ENCODE measurements around the gene RNF144B. TPM values are rescaled to one million over a fixed set of nuclear protein-coding genes. Genes with fewer than 3 reads are reported as not detected.
"Not testable (repeated sequence)": the region's sequence is repeated elsewhere in the genome, so short reads cannot be mapped to it uniquely, and the experiment has no call there.

RNF144B gene
- total RNA-seq, 2 experiments from 2014 or later: 2.1 to 2.3 TPM

DNA sequence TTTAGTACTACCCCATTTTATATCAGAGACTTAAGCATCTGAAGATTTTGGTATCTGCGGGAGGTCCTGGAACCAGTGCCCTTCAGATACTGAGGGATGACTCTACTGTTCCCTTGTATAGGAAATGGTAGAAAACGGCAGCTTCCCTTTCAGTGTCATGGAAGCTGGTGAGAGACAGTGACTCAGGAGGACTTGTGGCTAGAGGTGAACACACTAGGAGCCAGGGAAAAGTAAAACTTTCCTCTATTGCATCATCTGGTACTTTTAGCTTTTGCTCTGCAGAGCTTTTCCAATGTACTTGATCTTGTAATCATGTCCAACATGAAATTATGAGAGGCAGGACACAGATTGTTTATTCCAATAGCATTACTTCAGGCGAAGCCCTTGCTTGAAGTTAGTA is 45.0 kb downstream of the RNF144B start:
- Mint-ChIP-seq H3K4me1 (peaks cover 7% of the 10 kb centered on the region), H3K9me3 (no peaks in the 10 kb centered on the region), H3K27me3 (no peaks in the 10 kb centered on the region), H3K36me3 (peaks cover 5% of the 10 kb centered on the region), H3K27ac (no peak overlapping the region), H3K4me3 (no peak overlapping the region)
- DNase-seq: no peak

DNA sequence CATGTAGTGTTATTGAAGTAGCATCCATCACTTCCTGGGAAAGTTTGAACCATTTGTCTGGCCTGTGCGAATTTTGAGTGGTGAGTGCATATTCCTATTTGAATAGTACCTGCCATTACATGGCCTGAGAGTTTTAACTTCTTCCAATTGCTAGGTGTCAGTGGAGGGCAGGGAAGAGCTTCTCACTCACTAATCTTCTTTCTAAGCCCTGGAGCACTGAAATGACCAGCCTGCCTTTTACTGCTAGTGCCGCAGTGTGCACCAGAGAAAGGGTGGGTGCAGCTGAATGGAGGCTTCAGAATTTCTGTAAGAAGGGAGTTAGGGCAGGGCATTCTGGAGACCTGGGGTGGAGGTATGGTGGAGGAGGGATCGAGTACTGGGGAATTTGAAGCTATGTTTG is 45.5 kb downstream of the RNF144B start:
- no peak for DNase-seq
- Mint-ChIP-seq H3K4me1 (peaks cover 6% of the 10 kb centered on the region), H3K36me3 (peaks cover 6% of the 10 kb centered on the region), H3K27ac (peak overlapping the region; percentile 17), H3K9me3 (no peaks in the 10 kb centered on the region), H3K4me3 (no peak overlapping the region), H3K27me3 (no peaks in the 10 kb centered on the region)

DNA sequence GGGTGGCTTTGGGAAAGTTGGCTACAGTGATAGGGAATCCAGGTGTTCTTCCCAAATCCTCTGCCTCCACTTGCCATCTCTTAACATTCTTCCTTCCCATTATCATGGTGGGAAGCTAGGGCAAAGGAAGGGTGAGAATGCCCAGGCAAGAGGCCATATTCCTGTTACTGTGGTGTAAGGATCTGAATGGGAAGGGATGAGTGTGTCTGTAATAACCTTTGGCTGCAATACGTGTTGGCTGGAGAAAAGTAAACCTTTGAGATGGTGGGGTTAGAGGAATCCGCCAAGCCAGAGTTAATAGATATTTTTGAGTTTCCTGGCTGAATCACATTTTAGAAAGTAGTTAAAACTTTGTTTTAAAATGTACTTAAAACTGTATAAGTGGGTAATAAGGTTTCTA is 45.9 kb downstream of the RNF144B start:
- peaks cover 6% of the 10 kb centered on the region for H3K36me3 Mint-ChIP-seq
- H3K4me1 Mint-ChIP-seq: peaks cover 6% of the 10 kb centered on the region
- H3K9me3 Mint-ChIP-seq: no peaks in the 10 kb centered on the region
- H3K4me3 Mint-ChIP-seq: no peak overlapping the region
- no peak overlapping the region for H3K27ac Mint-ChIP-seq
- no peaks in the 10 kb centered on the region for H3K27me3 Mint-ChIP-seq
- DNase-seq: no peak

DNA sequence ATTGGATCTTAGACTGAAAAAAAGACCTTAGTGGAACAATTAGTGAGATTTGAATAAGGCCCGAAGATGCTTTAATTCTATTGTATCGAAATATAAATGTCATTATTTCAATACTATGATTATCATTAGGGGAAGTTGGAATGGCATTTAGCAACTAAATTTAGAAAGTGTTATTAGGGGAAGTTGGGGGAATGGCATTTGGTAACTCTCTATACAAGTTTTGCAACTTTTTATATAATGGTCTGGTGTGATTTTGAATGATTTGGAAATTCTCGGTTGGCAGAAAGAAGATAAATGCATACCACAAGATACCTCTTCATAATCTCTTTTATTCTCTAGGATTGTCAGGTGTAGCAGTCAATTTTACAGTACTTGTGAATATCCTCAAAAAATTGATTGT is 49.2 kb downstream of the RNF144B start:
- Mint-ChIP-seq H3K27ac (no peak overlapping the region), H3K4me3 (no peak overlapping the region), H3K4me1 (peaks cover 11% of the 10 kb centered on the region), H3K27me3 (no peaks in the 10 kb centered on the region), H3K36me3 (peaks cover 6% of the 10 kb centered on the region), H3K9me3 (no peaks in the 10 kb centered on the region)
- no peak for DNase-seq

DNA sequence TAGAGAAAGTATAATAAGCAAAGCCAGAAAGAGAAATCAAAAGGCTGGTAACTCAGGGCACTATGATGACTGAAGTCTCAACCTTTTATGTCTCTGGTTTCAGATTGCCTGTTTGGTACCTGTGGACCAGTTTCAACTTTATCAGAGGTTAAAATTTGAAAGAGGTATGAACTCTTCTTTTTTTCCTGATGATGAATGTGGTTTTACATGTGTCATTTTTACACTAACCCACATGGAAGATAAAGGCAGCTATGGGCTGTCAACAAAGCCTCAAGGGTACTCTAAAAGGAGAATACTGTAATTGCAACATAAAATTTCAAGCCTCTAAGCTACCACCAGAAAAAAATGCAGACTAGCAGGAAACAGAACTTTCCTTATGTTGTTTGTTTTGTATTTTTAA is 52.4 kb downstream of the RNF144B start:
- Mint-ChIP-seq H3K27ac (no peak overlapping the region), H3K4me3 (no peak overlapping the region), H3K27me3 (no peaks in the 10 kb centered on the region), H3K4me1 (peaks cover 5% of the 10 kb centered on the region), H3K9me3 (no peaks in the 10 kb centered on the region), H3K36me3 (peaks cover 6% of the 10 kb centered on the region)
- no peak for DNase-seq

DNA sequence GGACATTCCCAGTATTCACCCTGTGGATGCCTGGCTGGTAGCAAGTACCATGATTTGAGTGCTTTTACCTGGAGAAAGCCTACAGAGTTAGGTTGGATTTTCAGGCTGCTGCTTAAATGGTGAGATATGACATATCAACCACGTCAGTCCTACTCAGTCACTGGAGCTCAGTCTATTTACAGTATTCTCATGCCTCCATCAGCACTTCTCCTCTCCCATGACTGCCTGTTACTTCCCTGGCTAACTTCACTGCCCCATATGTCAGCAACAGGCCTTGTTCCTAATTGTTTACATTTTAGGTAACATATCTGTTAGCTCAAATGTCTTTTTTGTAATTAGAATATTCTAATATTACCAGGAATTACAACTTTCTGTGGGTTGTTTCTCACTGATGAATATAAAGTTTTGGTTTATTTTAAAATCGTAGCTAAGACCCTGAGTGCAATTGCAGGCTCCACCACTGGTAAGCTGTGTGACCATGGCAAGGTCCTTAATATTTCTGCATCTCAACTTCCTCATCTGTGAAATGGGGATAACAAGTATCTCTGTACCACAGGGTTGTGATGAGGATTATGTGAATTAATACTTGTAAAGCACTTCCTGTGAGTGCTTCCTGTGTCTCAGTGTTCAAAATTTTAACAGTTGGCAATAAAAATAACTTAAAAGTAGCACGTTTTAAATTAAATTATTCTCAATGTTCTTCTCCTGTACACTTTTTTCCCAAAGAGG is 54.3 kb downstream of the RNF144B start:
- Mint-ChIP-seq H3K27ac (no peak overlapping the region), H3K4me3 (no peak overlapping the region), H3K36me3 (peaks cover 3% of the 10 kb centered on the region), H3K27me3 (no peaks in the 10 kb centered on the region), H3K4me1 (peaks cover 5% of the 10 kb centered on the region), H3K9me3 (no peaks in the 10 kb centered on the region)
- DNase-seq: no peak

DNA sequence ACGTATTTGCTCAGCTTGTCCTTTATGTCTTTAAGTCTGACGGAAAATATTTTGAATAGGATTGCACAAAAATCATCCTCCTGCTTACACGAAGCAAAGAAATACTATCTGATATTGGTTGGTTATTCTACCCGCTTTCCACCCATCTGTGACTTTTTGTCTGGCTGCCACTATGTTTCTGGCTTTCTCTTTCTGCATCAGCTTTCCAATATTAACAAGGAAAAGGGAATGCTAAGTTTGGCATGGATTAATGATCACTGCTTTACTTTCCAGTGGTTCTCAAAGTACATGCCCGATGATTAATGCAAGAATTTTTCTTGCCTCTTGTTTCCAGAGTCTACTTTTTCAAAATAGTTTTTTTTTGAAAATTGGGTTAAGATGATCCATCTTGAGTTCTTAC is 57.0 kb downstream of the RNF144B start:
- Mint-ChIP-seq H3K4me1 (peaks cover 5% of the 10 kb centered on the region), H3K4me3 (no peak overlapping the region), H3K27me3 (no peaks in the 10 kb centered on the region), H3K9me3 (no peaks in the 10 kb centered on the region), H3K36me3 (peaks cover 1% of the 10 kb centered on the region), H3K27ac (no peak overlapping the region)
- no peak for DNase-seq

DNA sequence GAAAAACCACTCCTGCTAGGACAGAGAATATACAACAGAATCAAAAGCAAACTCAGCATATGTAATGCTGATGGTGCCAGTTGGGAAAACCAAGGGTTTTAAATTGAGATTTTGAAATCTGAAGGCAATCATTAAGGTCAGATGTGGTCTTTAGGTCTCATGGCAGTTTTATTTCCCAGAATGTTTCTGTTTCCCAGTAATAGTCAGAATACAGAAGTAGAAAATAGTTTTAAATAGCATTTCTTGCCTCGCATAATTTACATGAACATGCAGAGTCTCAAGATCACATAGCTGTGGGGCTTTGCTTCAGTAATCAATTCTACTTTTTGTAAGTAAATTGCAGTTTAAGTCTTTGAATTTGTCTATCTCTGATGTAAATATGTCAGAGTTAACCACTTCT is 58.1 kb downstream of the RNF144B start:
- no peak overlapping the region for H3K4me3 Mint-ChIP-seq
- no peaks in the 10 kb centered on the region for H3K27me3 Mint-ChIP-seq
- H3K9me3 Mint-ChIP-seq: no peaks in the 10 kb centered on the region
- H3K27ac Mint-ChIP-seq: no peak overlapping the region
- DNase-seq: no peak
- H3K36me3 Mint-ChIP-seq: peaks cover 1% of the 10 kb centered on the region
- no peaks in the 10 kb centered on the region for H3K4me1 Mint-ChIP-seq

DNA sequence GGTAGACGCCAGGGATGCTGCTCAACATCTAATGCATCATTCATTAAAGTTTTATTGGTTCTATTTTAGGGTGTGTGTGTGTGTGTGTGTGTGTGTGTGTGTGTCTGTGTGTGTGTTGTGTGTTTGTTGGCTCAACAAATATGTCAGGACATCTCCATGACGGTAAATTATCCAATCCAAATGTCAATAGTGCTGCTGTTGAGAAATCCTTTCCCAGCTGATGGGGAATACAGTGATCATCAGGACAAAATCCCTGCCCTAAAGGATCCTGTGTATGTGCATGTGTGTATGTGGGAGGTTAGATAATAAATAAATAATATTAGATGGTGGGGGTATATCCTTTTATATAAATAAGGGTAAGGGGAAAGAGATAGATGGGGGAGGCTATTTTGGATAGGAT is 59.6 kb downstream of the RNF144B start:
- H3K4me1 Mint-ChIP-seq: no peaks in the 10 kb centered on the region
- no peaks in the 10 kb centered on the region for H3K36me3 Mint-ChIP-seq
- H3K9me3 Mint-ChIP-seq: no peaks in the 10 kb centered on the region
- H3K27ac Mint-ChIP-seq: no peak overlapping the region
- no peaks in the 10 kb centered on the region for H3K27me3 Mint-ChIP-seq
- no peak for DNase-seq
- H3K4me3 Mint-ChIP-seq: no peak overlapping the region

DNA sequence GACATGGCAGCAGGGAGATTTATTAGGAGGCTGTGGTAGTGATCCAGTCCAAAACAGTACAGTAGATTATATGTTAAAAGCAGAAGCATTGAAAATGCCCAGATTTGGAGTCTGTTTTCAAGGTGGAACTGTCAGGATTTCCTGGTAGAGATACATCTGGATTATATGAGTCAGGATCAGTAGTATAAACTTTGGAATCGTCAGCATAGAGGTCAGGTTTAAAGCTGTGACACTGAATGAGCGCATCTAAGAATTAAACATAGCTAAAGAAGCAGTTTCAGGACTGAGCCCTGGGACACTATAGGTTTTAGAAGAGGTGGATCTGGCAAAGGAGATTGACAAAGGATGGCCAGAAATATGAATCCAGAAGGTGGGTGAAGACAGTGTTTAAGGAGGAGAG is 60.4 kb downstream of the RNF144B start:
- no peaks in the 10 kb centered on the region for H3K27me3 Mint-ChIP-seq

DNA sequence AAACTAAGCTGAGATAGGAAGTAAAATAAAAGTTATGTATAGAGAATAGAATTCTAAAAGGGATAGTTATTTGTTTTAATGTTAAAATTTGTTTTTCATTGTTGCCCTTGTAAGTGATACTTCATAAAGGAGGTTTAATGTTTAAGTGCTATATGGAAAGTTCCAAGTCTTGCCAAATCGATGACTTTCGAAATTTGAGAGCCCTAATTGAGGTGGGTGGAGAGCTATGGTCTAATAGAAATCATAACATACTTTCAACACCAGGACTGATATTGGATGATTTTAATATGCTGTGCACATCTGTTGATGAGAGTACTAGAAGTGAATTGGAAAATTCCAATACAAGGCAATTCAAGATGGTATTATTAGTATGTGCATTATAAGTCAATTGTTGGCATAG is 64.6 kb downstream of the RNF144B start:
- Mint-ChIP-seq H3K27ac (no peak overlapping the region), H3K36me3 (peaks cover 3% of the 10 kb centered on the region), H3K4me3 (no peak overlapping the region), H3K27me3 (no peaks in the 10 kb centered on the region), H3K4me1 (no peaks in the 10 kb centered on the region), H3K9me3 (no peaks in the 10 kb centered on the region)
- no peak for DNase-seq

More for the DNA sequence above, 60.4 kb downstream of the RNF144B start:
- no peak overlapping the region for H3K27ac Mint-ChIP-seq
- DNase-seq: no peak
- H3K9me3 Mint-ChIP-seq: no peaks in the 10 kb centered on the region
- no peaks in the 10 kb centered on the region for H3K36me3 Mint-ChIP-seq
- H3K4me1 Mint-ChIP-seq: no peaks in the 10 kb centered on the region
- no peak overlapping the region for H3K4me3 Mint-ChIP-seq

DNA sequence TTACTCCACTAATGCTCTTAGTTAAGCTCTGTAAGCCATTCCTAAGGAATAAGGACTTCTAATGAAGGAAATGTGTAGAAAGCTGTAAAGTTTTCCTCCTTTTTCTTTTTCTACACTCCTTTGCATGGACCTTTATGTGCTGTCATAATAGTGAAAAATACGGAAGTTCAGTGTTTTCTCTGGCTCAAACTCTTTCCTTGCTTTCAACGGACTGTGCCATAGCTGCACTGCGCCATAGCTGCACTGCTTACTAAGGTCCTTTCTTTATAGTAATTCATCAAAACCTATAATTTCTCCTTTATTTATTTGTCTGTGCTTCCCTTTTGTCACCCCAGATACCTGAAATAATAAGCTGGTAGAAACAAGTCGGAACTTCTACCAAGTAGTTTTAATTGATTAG is 67.3 kb downstream of the RNF144B start:
- H3K36me3 Mint-ChIP-seq: peaks cover 17% of the 10 kb centered on the region
- no peak overlapping the region for H3K27ac Mint-ChIP-seq
- H3K4me1 Mint-ChIP-seq: no peaks in the 10 kb centered on the region
- H3K9me3 Mint-ChIP-seq: no peaks in the 10 kb centered on the region
- H3K4me3 Mint-ChIP-seq: no peak overlapping the region
- H3K27me3 Mint-ChIP-seq: no peaks in the 10 kb centered on the region
- no peak for DNase-seq

DNA sequence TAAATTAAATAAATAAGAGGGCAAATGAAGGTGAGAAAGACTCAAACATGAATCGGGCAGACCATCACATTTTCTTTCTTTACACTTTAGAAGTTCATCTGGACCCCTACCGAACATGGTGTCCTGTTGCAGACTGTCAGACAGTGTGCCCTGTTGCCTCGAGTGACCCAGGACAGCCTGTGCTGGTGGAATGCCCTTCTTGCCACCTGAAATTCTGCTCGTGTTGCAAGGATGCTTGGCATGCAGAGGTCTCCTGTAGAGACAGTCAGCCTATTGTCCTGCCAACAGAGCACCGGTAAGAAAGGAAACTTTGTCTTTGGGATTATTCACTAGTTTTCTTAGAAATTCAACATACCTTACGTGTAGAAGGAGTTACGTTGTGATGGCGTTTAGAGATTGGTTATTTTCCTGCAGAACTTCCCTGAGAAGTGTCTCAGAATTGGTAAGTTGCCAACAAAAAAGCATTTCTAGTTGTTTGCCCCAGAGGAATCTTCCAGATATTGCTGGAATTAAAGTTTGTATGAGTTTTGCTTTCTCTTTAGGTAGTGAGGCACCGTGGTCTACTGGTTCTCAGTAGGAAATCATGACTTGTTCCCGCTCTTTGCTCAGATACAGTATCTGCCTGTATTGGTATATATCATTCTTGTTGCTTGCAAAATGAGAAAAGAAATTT is 70.1 kb downstream of the RNF144B start:
- H3K27ac Mint-ChIP-seq: no peak overlapping the region
- DNase-seq: no peak
- H3K9me3 Mint-ChIP-seq: no peaks in the 10 kb centered on the region
- H3K4me1 Mint-ChIP-seq: no peaks in the 10 kb centered on the region
- no peaks in the 10 kb centered on the region for H3K27me3 Mint-ChIP-seq
- H3K4me3 Mint-ChIP-seq: no peak overlapping the region
- H3K36me3 Mint-ChIP-seq: peaks cover 22% of the 10 kb centered on the region

DNA sequence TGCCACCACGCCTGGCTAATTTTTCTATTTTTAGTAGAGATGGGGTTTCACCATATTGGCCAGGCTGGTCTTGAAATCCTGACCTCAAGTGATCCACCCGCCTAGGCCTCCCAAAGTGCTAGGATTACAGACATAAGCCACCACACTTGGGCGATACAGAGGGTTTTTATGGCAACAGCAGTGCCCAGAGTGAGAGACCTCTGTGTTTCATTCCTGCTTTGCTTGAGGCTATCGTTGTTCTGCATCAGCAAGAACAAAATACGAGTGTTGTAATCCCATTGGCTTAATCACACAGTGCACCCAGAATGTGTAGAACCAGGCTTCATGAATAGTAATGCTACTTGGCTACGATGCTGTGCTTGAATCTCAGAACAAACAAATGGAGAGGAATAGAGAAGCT is 70.9 kb downstream of the RNF144B start:
- not testable (repeated sequence) for DNase-seq, H3K4me3 Mint-ChIP-seq, H3K27me3 Mint-ChIP-seq, H3K9me3 Mint-ChIP-seq, H3K27ac Mint-ChIP-seq, H3K4me1 Mint-ChIP-seq
- H3K36me3 Mint-ChIP-seq: peaks cover 28% of the 10 kb centered on the region

DNA sequence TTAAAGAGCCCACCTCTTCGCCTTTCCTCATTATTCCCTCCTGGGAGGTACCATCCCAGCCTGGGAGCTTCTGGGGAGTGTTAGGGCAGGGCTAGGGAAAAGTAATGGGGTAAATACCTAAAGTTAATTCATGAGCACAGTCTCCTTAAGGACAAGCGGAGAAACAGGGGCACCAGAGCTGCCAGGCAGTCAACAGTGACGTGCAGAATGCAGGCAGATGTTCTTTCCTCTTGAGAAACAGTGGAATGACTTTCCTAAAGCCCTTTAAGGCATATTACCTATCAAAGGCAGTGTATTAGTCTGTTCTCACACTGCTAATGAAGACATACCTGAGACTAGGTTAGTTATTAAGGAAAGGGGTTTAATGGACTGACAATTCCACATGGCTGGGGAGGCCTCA is 76.3 kb downstream of the RNF144B start:
- DNase-seq: no peak
- H3K4me1 Mint-ChIP-seq: no peaks in the 10 kb centered on the region
- no peak overlapping the region for H3K4me3 Mint-ChIP-seq
- no peaks in the 10 kb centered on the region for H3K9me3 Mint-ChIP-seq
- H3K36me3 Mint-ChIP-seq: peaks cover 35% of the 10 kb centered on the region
- H3K27me3 Mint-ChIP-seq: no peaks in the 10 kb centered on the region
- no peak overlapping the region for H3K27ac Mint-ChIP-seq

DNA sequence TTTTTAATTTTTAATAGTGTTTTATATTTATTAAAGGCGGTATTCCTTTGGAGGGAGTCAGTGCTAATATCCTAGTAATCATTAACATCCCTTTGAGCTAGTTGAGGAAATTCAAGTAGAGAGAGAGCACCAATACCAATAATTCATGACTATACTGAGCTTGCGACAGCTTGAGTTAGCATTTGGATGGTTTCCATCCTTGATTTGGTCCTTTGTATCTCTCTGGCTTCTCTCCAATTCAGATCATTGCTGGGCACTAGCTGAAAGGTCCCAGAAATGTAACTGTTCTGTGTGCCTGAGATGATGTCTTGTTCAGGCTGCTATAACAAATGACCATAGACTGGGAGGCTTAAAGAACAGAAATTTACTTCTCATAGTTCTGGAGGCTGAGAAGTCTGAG is 77.0 kb downstream of the RNF144B start:
- peaks cover 31% of the 10 kb centered on the region for H3K36me3 Mint-ChIP-seq
- no peaks in the 10 kb centered on the region for H3K4me1 Mint-ChIP-seq
- no peak overlapping the region for H3K4me3 Mint-ChIP-seq
- no peak overlapping the region for H3K27ac Mint-ChIP-seq
- H3K9me3 Mint-ChIP-seq: no peaks in the 10 kb centered on the region
- DNase-seq: no peak
- no peaks in the 10 kb centered on the region for H3K27me3 Mint-ChIP-seq
